H9 (cell line): Measurements from ENCODE around the gene CHMP3. TPM values are rescaled to one million over a fixed set of nuclear protein-coding genes. Genes with fewer than 3 reads are reported as not detected.

Source experiments
- DNase-seq: peaks from one replicate; pipeline ENCODE4 v3.0.0-alpha.2; 2017
- H2AFZ ChIP-seq: one replicate; pipeline ENCODE4 v1.6.1; 2013; ENCODE audit warnings: mild to moderate bottlenecking, low read length, control low read depth, moderate library complexity
- H2AK5ac ChIP-seq: 2 replicates; pipeline ENCODE4 v1.6.1; 2013; ENCODE audit warnings: low read length, control low read depth, mixed read lengths; ENCODE audit not compliant: insufficient read length
- H2BK120ac ChIP-seq: one replicate; pipeline ENCODE4 v1.6.1; 2013; ENCODE audit warnings: low read depth, mild to moderate bottlenecking, low read length, control low read depth, inconsistent platforms; ENCODE audit not compliant: poor library complexity, severe bottlenecking
- H2BK12ac ChIP-seq: 2 replicates; pipeline ENCODE4 v1.6.1; 2013; ENCODE audit warnings: low read length, control low read depth, mixed read lengths, low read depth; ENCODE audit not compliant: insufficient read length
- H2BK15ac ChIP-seq: 2 replicates; pipeline ENCODE4 v1.6.1; 2013; ENCODE audit warnings: low read depth, low read length, control low read depth
- H2BK20ac ChIP-seq: one replicate; pipeline ENCODE4 v1.6.1; 2013; ENCODE audit warnings: low read depth, mild to moderate bottlenecking, low read length, control low read depth, inconsistent platforms; ENCODE audit not compliant: poor library complexity, severe bottlenecking
- H2BK5ac ChIP-seq: 2 replicates; pipeline ENCODE4 v1.6.1; 2013; ENCODE audit warnings: low read length, control low read depth, mixed read lengths; ENCODE audit not compliant: insufficient read length
- H3K14ac ChIP-seq: 2 replicates; pipeline ENCODE4 v1.6.1; 2013; ENCODE audit warnings: low read length, control low read depth; ENCODE audit not compliant: insufficient read depth
- H3K18ac ChIP-seq: 2 replicates; pipeline ENCODE4 v1.6.1; 2013; ENCODE audit warnings: low read depth, mild to moderate bottlenecking, mixed read lengths, low read length, control low read depth; ENCODE audit not compliant: insufficient read length
- H3K23ac ChIP-seq: 2 replicates; pipeline ENCODE4 v1.6.1; 2013; ENCODE audit warnings: low read length, control low read depth, mixed read lengths, low read depth; ENCODE audit not compliant: insufficient read length
- H3K23me2 ChIP-seq: 2 replicates; pipeline ENCODE4 v1.6.1; 2013; ENCODE audit warnings: low read depth, mild to moderate bottlenecking, mixed read lengths, low read length, control low read depth; ENCODE audit not compliant: insufficient read length, poor library complexity, severe bottlenecking
- H3K27ac ChIP-seq: 2 replicates; pipeline ENCODE4 v1.5.1; 2013; ENCODE audit warnings: low read length, control low read depth, mixed read lengths, low read depth; ENCODE audit not compliant: insufficient read length
- H3K27me3 ChIP-seq: 2 replicates; pipeline ENCODE4 v1.6.1; 2013; ENCODE audit warnings: low read length, control low read depth, inconsistent platforms; ENCODE audit not compliant: insufficient read depth
- H3K4ac ChIP-seq: 2 replicates; pipeline ENCODE4 v1.6.1; 2013; ENCODE audit warnings: low read depth, mild to moderate bottlenecking, control low read depth, inconsistent platforms, low read length, moderate library complexity
- H3K4me1 ChIP-seq: 2 replicates; pipeline ENCODE4 v1.6.1; 2013; ENCODE audit warnings: low read length, control low read depth, inconsistent platforms; ENCODE audit not compliant: insufficient read depth
- H3K4me2 ChIP-seq: 2 replicates; pipeline ENCODE4 v1.6.1; 2013; ENCODE audit warnings: low read length, control low read depth, mixed read lengths; ENCODE audit not compliant: insufficient read length, insufficient read depth
- H3K56ac ChIP-seq: 2 replicates; pipeline ENCODE4 v1.6.1; 2013; ENCODE audit warnings: low read depth, mild to moderate bottlenecking, mixed read lengths, low read length, control low read depth; ENCODE audit not compliant: insufficient read length
- H3K79me1 ChIP-seq: 2 replicates; pipeline ENCODE4 v1.6.1; 2013; ENCODE audit warnings: low read depth, mild to moderate bottlenecking, moderate library complexity, low read length, control low read depth, inconsistent platforms; ENCODE audit not compliant: insufficient read depth, poor library complexity, severe bottlenecking
- H3K79me2 ChIP-seq: 2 replicates; pipeline ENCODE4 v1.6.1; 2013; ENCODE audit warnings: low read length, control low read depth, inconsistent platforms; ENCODE audit not compliant: insufficient read depth
- H3K9ac ChIP-seq: 2 replicates; pipeline ENCODE4 v1.6.1; 2013; ENCODE audit warnings: low read length, control low read depth, mixed read lengths; ENCODE audit not compliant: insufficient read length; ENCODE audit errors: extremely low read depth
- H3K9me3 ChIP-seq: one replicate; pipeline ENCODE4 v1.6.1; 2013; ENCODE audit warnings: low read depth, low read length, inconsistent platforms; ENCODE audit not compliant: control insufficient read depth
- H3T11ph ChIP-seq: one replicate; pipeline ENCODE4 v1.6.1; 2013; ENCODE audit warnings: mild to moderate bottlenecking, low read length, control low read depth, inconsistent platforms
- H4K20me1 ChIP-seq: one replicate; pipeline ENCODE4 v1.6.1; 2013; ENCODE audit not compliant: control insufficient read depth, insufficient read length, insufficient read depth
- H4K5ac ChIP-seq: 2 replicates; pipeline ENCODE4 v1.6.1; 2013; ENCODE audit warnings: low read depth, mild to moderate bottlenecking, mixed read lengths, low read length, control low read depth; ENCODE audit not compliant: insufficient read length
- H4K8ac ChIP-seq: replicated peaks from 2 replicates; pipeline ENCODE4 v1.6.1; 2013; ENCODE audit warnings: low read length, control low read depth, mixed read lengths, low read depth; ENCODE audit not compliant: insufficient read length
- H4K91ac ChIP-seq: 2 replicates; pipeline ENCODE4 v1.6.1; 2013; ENCODE audit warnings: low read depth, mild to moderate bottlenecking, moderate library complexity, mixed read lengths, low read length, control low read depth; ENCODE audit not compliant: insufficient read length
- H3K27ac Mint-ChIP-seq, 3 experiments: 2 replicates in 2 of 3; 3 replicates in 1 of 3; pipeline ENCODE4 v1.8.0; 2020 to 2021; ENCODE audit warnings: mixed read lengths in 3 of 3, mild to moderate bottlenecking in 1 of 3, moderate library complexity in 1 of 3
- H3K27me3 Mint-ChIP-seq: 2 replicates; pipeline ENCODE4 v1.8.0; 2021; ENCODE audit warnings: low read depth, mild to moderate bottlenecking, moderate library complexity, mixed read lengths
- H3K36me3 Mint-ChIP-seq, 3 experiments: 2 replicates in 2 of 3; 3 replicates in 1 of 3; pipeline ENCODE4 v1.8.0; 2020 to 2021; ENCODE audit warnings: low read depth in 3 of 3, mixed read lengths in 3 of 3; ENCODE audit not compliant: insufficient read depth in 1 of 3
- H3K4me1 Mint-ChIP-seq, 2 experiments: 2 replicates each; pipeline ENCODE4 v1.8.0; 2020; ENCODE audit warnings: mixed read lengths in 2 of 2
- H3K4me3 Mint-ChIP-seq, 2 experiments: 2 replicates in 1 of 2; 3 replicates in 1 of 2; pipeline ENCODE4 v1.8.0; 2020 to 2021; ENCODE audit warnings: mild to moderate bottlenecking in 2 of 2, mixed read lengths in 2 of 2, moderate library complexity in 1 of 2
- H3K9me3 Mint-ChIP-seq, 2 experiments: 2 replicates in 1 of 2; 3 replicates in 1 of 2; pipeline ENCODE4 v1.8.0; 2020; ENCODE audit warnings: mild to moderate bottlenecking in 2 of 2, mixed read lengths in 2 of 2, moderate library complexity in 1 of 2
- CTCF ChIP-seq: fragments of 200-600 bp; sonication (generic); conservative IDR thresholded peaks from 3 replicates; pipeline ENCODE4 v1.8.0; 2021; ENCODE audit warnings: antibody characterized with exemption, mild to moderate bottlenecking
- WGBS: extraction: QIAGEN DNeasy Blood & Tissue Kit; methylation state at CpG from one replicate; pipeline ENCODE4 v1.1.7; 2013; ENCODE audit warnings: missing lambda C conversion rate, low lambda C conversion rate, mixed read lengths; ENCODE audit not compliant: insufficient read length; ENCODE audit errors: extremely low coverage; 5-methylcytosine and 5-hydroxymethylcytosine counted together
- total RNA-seq: library from RNA; stranded (reverse); gene quantifications from 2 replicates; pipeline ENCODE4 v1.2.1, GENCODE V29; 2021

CHMP3 gene
- total RNA-seq, 1 experiment from 2014 or later, result 28.8 TPM

- Histone ChIP-seq H3K9me3 (no peaks in the 10 kb centered on the region), H4K20me1 (no peaks in the 10 kb centered on the region), H2BK20ac (no peak overlapping the region), H3K79me2 (no peaks in the 10 kb centered on the region), H3K23ac (no peak overlapping the region), H3K27ac (no peak overlapping the region), H2BK120ac (no peak overlapping the region), H3K56ac (no peak overlapping the region), H3K14ac (no peak overlapping the region), H2BK5ac (no peak overlapping the region), H3K23me2 (no peaks in the 10 kb centered on the region), H3K4ac (no peak overlapping the region), H3K79me1 (no peaks in the 10 kb centered on the region), H3K18ac (no peak overlapping the region), H3K9ac (no peak overlapping the region), H4K5ac (no peak overlapping the region), H3K27me3 (no peaks in the 10 kb centered on the region), H3T11ph (no peak overlapping the region), H4K91ac (no peak overlapping the region), H4K8ac (no peak overlapping the region), H3K4me1 (no peaks in the 10 kb centered on the region), H2BK15ac (no peak overlapping the region), H2AK5ac (no peak overlapping the region), H3K4me2 (no peak overlapping the region), H2BK12ac (no peak overlapping the region), H2AFZ (no peak overlapping the region)
- no peak for DNase-seq
- no peaks in the 10 kb centered on the region for H3K9me3 Mint-ChIP-seq
- no peaks in the 10 kb centered on the region for H3K27me3 Mint-ChIP-seq
- TF ChIP-seq CTCF, result no peak
- no CpG with 5 or more reads among the region's 3 CpGs for WGBS
- peaks cover 4 to 6% of the 10 kb centered on the region in 2 experiments for H3K4me1 Mint-ChIP-seq
- H3K27ac Mint-ChIP-seq, result no peak overlapping the region
- H3K36me3 Mint-ChIP-seq, result peaks cover 20 to 73% (median 65%) of the 10 kb centered on the region in 3 experiments
- H3K4me3 Mint-ChIP-seq, result no peak overlapping the region
These were observed 98.6 kb downstream of the CHMP3 start for GRCh38 chr2:86464652-86465051.
